ENCODE data around the gene CBX1. TPM values are rescaled to one million over a fixed set of nuclear protein-coding genes. Genes with fewer than 3 reads are reported as not detected.

Gene CBX1
- total RNA-seq, 1 donor from 2014 or later = 61.1 TPM

- peak overlapping the region; percentile 44 for H3K4me3 Mint-ChIP-seq
These were observed 49.4 kb downstream of the CBX1 start for GRCh38 chr17:48051706-48052486.

GRCh38 chr17:48051283-48051682, 50.0 kb downstream of the CBX1 start:
- Mint-ChIP-seq H3K27me3 (ENCODE audit: insufficient read depth) (no peaks in the 10 kb centered on the region), H3K36me3 (ENCODE audit: low read depth) (peaks cover 43% of the 10 kb centered on the region), H3K4me3 (peak overlapping the region; percentile 99), H3K9me3 (no peaks in the 10 kb centered on the region), H3K4me1 (ENCODE audit: low read depth) (peaks cover 81% of the 10 kb centered on the region), H3K27ac (peak overlapping the region; percentile 68)
- DNase-seq (ENCODE audit: low spot score) = no peak
- intact Hi-C loops (cut with micrococcal nuclease) = no loop called here

More at GRCh38 chr17:48051706-48052486, 49.4 kb downstream of the CBX1 start:
- DNase-seq (ENCODE audit: low spot score) = no peak
- H3K9me3 Mint-ChIP-seq = no peaks in the 10 kb centered on the region
- H3K27ac Mint-ChIP-seq = peak overlapping the region; percentile 68
- intact Hi-C loops (cut with micrococcal nuclease) = no loop called here
- peaks cover 47% of the 10 kb centered on the region for H3K36me3 Mint-ChIP-seq (ENCODE audit: low read depth)
- no peaks in the 10 kb centered on the region for H3K27me3 Mint-ChIP-seq (ENCODE audit: insufficient read depth)
- peaks cover 80% of the 10 kb centered on the region for H3K4me1 Mint-ChIP-seq (ENCODE audit: low read depth)

GRCh38 chr17:48048384-48049126, 52.7 kb downstream of the CBX1 start:
- Mint-ChIP-seq H3K27me3 (ENCODE audit: insufficient read depth) (peaks cover 1% of the 10 kb centered on the region), H3K4me1 (ENCODE audit: low read depth) (peaks cover 73% of the 10 kb centered on the region), H3K36me3 (ENCODE audit: low read depth) (peaks cover 36% of the 10 kb centered on the region), H3K4me3 (peak overlapping the region; percentile 99), H3K27ac (peak overlapping the region; percentile 100), H3K9me3 (no peaks in the 10 kb centered on the region)
- intact Hi-C loops (cut with micrococcal nuclease) = loop anchor here (1.0 kb wide), 9 partner anchors 8 to 399 kb away; partner anchors contain the start of genes CBX1, KPNB1, PNPO and SNX11
- DNase-seq (ENCODE audit: low spot score) = no peak

- DNase-seq (ENCODE audit: low spot score) = peak; percentile 97
- H3K27me3 Mint-ChIP-seq (ENCODE audit: insufficient read depth) = peaks cover 1% of the 10 kb centered on the region
- peaks cover 34% of the 10 kb centered on the region for H3K36me3 Mint-ChIP-seq (ENCODE audit: low read depth)
- H3K4me1 Mint-ChIP-seq (ENCODE audit: low read depth) = peaks cover 69% of the 10 kb centered on the region
- peak within 1 kb of the TSS; percentile 100 for H3K27ac Mint-ChIP-seq
- no peaks in the 10 kb centered on the region for H3K9me3 Mint-ChIP-seq
- intact Hi-C loops (cut with micrococcal nuclease) = loop anchor here (1.0 kb wide), 9 partner anchors 8 to 399 kb away; partner anchors contain the start of genes CBX1, KPNB1, PNPO and SNX11
- peak within 1 kb of the TSS; percentile 99 for H3K4me3 Mint-ChIP-seq
These were observed 53.4 kb downstream of the CBX1 start, which contains the start of gene NFE2L1 for GRCh38 chr17:48047741-48048383. NFE2L1 (plus strand) TSS chr17:48048359; CDS start chr17:48051119, 2,760 bp downstream.

GRCh38 chr17:48047113-48047740, 54.1 kb downstream of the CBX1 start:
- Mint-ChIP-seq H3K4me3 (peak overlapping the region; percentile 99), H3K27ac (peak overlapping the region; percentile 100), H3K9me3 (no peaks in the 10 kb centered on the region), H3K36me3 (ENCODE audit: low read depth) (peaks cover 28% of the 10 kb centered on the region), H3K27me3 (ENCODE audit: insufficient read depth) (peaks cover 1% of the 10 kb centered on the region), H3K4me1 (ENCODE audit: low read depth) (peaks cover 63% of the 10 kb centered on the region)
- no peak for DNase-seq (ENCODE audit: low spot score)
- intact Hi-C loops (cut with micrococcal nuclease) = no loop called here

- Mint-ChIP-seq H3K27ac (no peak overlapping the region), H3K4me1 (ENCODE audit: low read depth) (peaks cover 54% of the 10 kb centered on the region), H3K27me3 (ENCODE audit: insufficient read depth) (peaks cover 4% of the 10 kb centered on the region), H3K36me3 (ENCODE audit: low read depth) (peaks cover 21% of the 10 kb centered on the region), H3K4me3 (peak overlapping the region; percentile 99), H3K9me3 (no peaks in the 10 kb centered on the region)
- no peak for DNase-seq (ENCODE audit: low spot score)
- intact Hi-C loops (cut with micrococcal nuclease) = no loop called here
These were observed 55.0 kb downstream of the CBX1 start for GRCh38 chr17:48046296-48046695.

GRCh38 chr17:48045316-48046001, 55.8 kb downstream of the CBX1 start:
- peaks cover 45% of the 10 kb centered on the region for H3K4me1 Mint-ChIP-seq (ENCODE audit: low read depth)
- peak overlapping the region; percentile 34 for H3K4me3 Mint-ChIP-seq
- H3K9me3 Mint-ChIP-seq = no peaks in the 10 kb centered on the region
- peaks cover 15% of the 10 kb centered on the region for H3K36me3 Mint-ChIP-seq (ENCODE audit: low read depth)
- peaks cover 4% of the 10 kb centered on the region for H3K27me3 Mint-ChIP-seq (ENCODE audit: insufficient read depth)
- intact Hi-C loops (cut with micrococcal nuclease) = no loop called here
- H3K27ac Mint-ChIP-seq = no peak overlapping the region
- no peak for DNase-seq (ENCODE audit: low spot score)

GRCh38 chr17:48044851-48045250, 56.4 kb downstream of the CBX1 start:
- Mint-ChIP-seq H3K36me3 (ENCODE audit: low read depth) (peaks cover 11% of the 10 kb centered on the region), H3K4me3 (no peak overlapping the region), H3K9me3 (no peaks in the 10 kb centered on the region), H3K27ac (no peak overlapping the region), H3K4me1 (ENCODE audit: low read depth) (peaks cover 39% of the 10 kb centered on the region), H3K27me3 (ENCODE audit: insufficient read depth) (peaks cover 4% of the 10 kb centered on the region)
- no peak for DNase-seq (ENCODE audit: low spot score)
- intact Hi-C loops (cut with micrococcal nuclease) = no loop called here

GRCh38 chr17:48043176-48043575, 58.1 kb downstream of the CBX1 start:
- Mint-ChIP-seq H3K27ac (no peak overlapping the region), H3K4me1 (ENCODE audit: low read depth) (peaks cover 31% of the 10 kb centered on the region), H3K9me3 (no peaks in the 10 kb centered on the region), H3K27me3 (ENCODE audit: insufficient read depth) (peaks cover 15% of the 10 kb centered on the region), H3K4me3 (no peak overlapping the region), H3K36me3 (ENCODE audit: low read depth) (peaks cover 8% of the 10 kb centered on the region)
- intact Hi-C loops (cut with micrococcal nuclease) = no loop called here
- no peak for DNase-seq (ENCODE audit: low spot score)

GRCh38 chr17:48038687-48039086, 62.6 kb downstream of the CBX1 start:
- H3K27ac Mint-ChIP-seq = no peak overlapping the region
- peak overlapping the region; percentile 84 for H3K4me3 Mint-ChIP-seq
- DNase-seq (ENCODE audit: low spot score) = no peak
- H3K27me3 Mint-ChIP-seq (ENCODE audit: insufficient read depth) = peaks cover 25% of the 10 kb centered on the region
- intact Hi-C loops (cut with micrococcal nuclease) = loop anchor here (1.0 kb wide), 1 partner anchor 10 kb away; the partner anchor contains the start of gene NFE2L1
- peaks cover 19% of the 10 kb centered on the region for H3K4me1 Mint-ChIP-seq (ENCODE audit: low read depth)
- peaks cover 4% of the 10 kb centered on the region for H3K36me3 Mint-ChIP-seq (ENCODE audit: low read depth)
- no peaks in the 10 kb centered on the region for H3K9me3 Mint-ChIP-seq

- peak overlapping the region; percentile 78 for H3K27ac Mint-ChIP-seq
- peak overlapping the region; percentile 84 for H3K4me3 Mint-ChIP-seq
- peaks cover 31% of the 10 kb centered on the region for H3K27me3 Mint-ChIP-seq (ENCODE audit: insufficient read depth)
- H3K36me3 Mint-ChIP-seq (ENCODE audit: low read depth) = peaks cover 3% of the 10 kb centered on the region
- no peak for DNase-seq (ENCODE audit: low spot score)
- intact Hi-C loops (cut with micrococcal nuclease) = loop anchor here (1.0 kb wide), 3 partner anchors 10 to 36 kb away; partner anchors contain the start of gene NFE2L1
- peaks cover 14% of the 10 kb centered on the region for H3K4me1 Mint-ChIP-seq (ENCODE audit: low read depth)
- no peaks in the 10 kb centered on the region for H3K9me3 Mint-ChIP-seq
These were observed 63.4 kb downstream of the CBX1 start for GRCh38 chr17:48037838-48038323.
